HG02981 (cell line): ENCODE data around the gene CYP3A7.
"Not testable (repeated sequence)": the region's sequence is repeated elsewhere in the genome, so short reads cannot be mapped to it uniquely, and the experiment has no call there.

Source experiments
- ATAC-seq: cut with Tn5 transposase; IDR thresholded peaks from one replicate; pipeline ENCODE4 v1.9.1; 2021; ENCODE audit warnings: mild to moderate bottlenecking, moderate library complexity; ENCODE audit not compliant: unreplicated experiment

CYP3A7 gene

DNA sequence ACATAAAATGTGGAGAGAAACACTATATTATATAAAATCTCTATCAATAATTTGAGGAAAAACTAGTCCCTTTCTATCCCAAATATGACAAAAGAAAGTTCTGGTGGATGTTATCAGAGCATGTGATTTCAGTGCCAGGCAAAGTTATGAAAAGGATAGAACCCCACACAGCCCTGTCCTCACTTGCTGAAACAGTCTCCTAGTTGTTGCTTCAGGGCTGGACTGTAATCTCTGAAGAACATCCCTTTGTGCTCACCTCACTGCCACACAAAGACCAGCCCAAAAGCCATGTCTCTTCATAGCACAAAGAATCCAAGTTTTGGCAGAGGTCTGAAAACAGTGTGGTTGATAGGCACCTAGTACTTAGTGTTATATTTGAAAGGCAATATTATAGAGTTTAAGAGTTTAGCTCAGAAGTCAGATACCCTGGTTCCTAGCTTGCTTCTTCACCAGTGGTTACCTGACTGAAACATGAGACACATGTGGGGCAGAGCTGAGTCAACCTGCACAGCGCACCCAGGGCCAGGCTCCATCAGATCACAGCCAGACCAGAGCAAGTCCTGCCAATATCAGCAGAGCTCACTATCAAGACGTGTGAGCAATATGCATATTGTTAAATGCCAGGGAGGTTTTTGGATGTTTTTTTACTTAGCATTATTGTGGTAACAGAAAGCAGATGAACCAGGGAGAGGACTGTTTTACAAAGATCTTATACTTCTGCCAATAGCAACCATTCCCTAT lies 25.0 kb downstream of the CYP3A7 start:
- no peak for ATAC-seq

- no peak for ATAC-seq
Measured at GRCh38 chr7:99709260-99709659, 25.7 kb downstream of the CYP3A7 start.

DNA sequence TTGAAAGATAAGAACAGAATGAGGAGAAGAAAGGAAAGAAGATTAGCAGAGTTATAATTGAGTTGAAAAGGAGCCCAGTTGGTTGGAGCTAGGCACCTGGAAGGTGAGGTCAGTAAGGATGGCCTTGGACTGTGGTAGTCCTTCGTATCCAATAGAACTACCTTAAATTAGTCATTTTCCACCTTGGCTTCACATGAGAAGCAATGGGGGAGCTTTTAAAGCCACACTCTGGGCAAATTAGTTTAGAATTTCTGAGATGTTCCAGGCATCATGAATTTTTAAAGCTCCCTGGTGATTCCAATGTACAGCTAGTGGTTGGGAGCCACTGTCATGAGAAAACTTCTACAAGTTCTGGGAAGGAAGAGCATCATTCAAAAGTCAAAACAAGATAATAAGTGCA lies 27.9 kb downstream of the CYP3A7 start:
- ATAC-seq, result no peak

GRCh38 chr7:99699946-99700345 lies 35.0 kb downstream of the CYP3A7 start:
- ATAC-seq, result no peak

DNA sequence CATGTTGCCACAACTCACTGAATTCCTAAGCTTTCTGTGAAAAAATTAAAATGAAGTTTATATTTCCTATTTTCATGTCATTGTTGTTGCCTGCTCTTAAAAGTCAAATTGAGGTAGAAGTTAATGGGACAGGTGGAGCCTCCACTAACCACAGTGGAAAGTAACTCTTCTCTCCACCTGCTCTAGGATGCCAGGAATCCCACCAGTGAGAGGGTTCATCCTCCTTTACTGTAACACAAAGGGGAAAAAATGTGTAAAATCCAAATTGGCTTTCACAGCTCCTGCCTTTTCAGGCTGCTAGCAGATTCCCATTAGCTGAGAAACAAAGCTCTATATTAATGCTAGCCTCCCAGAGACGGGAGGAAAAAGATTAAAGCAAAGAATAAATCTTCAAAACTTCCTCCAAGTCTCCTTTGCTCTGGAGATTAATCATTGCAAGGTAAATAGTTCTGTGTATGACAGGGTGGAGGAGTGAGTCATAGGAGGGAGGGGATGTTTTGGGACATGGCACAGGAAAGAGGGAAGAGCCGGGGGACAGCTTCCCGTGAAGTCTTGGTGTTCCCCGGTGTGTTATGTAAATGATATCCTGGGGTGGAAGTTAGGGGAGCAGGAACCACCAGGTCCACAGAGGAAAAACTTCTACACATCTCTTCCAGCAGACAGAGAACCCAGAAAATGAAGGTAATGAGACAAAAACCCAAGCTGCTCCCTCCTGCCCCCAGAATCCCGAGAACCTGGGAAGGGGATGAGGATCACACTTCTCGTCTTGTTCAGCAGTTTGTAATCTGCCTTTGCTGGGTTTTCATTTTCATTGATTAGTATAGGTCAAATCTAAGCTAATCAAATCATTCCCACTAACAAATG lies 35.9 kb downstream of the CYP3A7 start:
- not testable (repeated sequence) for ATAC-seq

- no peak for ATAC-seq
Measured at GRCh38 chr7:99694912-99695304, 40.1 kb downstream of the CYP3A7 start.

DNA sequence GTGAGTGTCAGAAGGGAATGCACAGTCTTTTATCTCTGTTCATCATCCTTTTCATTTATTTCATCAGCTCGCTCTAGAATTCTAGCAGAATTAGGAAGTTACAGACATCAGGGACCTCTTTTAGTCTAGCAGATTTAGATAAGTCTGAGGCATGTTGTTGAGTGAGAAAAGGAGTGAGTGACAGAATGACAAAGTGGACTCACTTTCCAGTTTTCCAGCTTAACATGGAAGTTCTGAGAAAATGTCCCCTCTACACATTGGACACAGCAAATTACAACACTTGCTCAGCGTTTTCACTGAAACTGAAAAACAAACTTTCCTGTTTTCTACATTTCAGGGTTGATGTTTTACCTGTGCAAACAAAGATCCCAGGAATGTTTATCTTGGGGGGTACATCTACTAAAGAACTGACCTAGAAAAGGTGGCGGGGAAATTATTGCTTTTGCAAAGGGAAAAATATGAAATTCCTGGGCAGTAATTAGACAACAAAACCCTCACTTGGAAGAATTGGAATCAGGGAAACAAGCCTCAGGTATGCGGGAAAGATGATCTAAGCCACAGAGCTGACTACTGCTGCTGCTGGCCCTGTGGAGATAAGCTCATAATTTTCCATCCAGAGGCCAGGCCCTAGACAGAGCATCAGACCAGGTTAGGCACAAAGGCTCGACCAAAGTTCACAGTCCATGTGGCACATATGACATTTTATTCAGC lies 40.6 kb downstream of the CYP3A7 start:
- no peak for ATAC-seq

DNA sequence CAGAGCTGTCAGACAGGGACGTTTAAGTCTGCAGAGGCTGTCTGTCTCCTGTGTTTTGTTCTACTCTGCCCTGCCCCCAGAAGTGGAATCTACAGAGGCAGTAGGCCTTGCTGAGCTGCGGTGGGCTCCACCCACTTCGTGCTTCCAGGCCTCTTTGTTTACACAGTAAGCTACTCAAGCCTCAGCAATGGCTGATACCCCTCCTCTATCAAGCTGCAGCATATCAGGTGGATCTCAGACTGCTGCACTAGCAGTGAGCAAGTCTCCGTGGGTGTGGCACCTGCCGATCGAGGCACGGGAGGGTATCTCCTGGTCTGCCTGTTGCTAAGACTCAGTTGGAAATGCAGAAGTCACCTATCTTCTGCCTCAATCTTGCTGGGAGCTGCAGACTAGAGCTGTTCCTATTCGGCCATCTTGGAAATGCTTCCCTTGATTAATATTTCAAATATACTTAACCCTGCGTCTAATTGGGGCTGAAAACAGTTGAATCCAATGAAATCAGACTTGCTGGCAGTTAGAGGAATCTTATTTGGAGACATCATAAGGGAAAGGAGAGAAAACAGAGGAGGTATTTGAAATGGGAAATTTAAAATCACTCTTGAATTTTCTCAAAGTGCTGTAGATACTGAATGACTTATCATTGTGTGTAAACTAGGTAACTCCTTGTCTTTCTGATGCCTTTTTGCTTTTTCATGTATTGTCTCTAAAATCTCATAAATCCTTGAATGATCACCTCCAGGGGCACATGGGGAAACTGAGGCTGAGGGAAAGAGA lies 41.4 kb downstream of the CYP3A7 start:
- no peak for ATAC-seq

DNA sequence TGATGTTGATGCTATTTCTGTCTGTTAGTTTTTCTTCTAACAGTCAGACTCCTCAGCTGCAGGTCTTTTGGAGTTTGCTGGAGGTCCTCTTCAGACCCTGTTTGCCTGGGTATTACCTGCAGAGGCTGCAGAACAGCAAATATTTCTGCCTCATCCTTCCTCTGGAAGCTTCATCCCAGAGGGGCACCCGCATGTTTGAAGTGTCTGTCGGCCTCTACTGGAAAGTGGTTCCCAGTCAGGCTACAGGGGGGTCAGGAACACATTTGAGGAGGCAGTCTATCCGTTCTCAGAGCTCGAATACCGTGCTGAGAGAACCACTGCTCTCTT lies 41.9 kb downstream of the CYP3A7 start:
- ATAC-seq, result no peak

DNA sequence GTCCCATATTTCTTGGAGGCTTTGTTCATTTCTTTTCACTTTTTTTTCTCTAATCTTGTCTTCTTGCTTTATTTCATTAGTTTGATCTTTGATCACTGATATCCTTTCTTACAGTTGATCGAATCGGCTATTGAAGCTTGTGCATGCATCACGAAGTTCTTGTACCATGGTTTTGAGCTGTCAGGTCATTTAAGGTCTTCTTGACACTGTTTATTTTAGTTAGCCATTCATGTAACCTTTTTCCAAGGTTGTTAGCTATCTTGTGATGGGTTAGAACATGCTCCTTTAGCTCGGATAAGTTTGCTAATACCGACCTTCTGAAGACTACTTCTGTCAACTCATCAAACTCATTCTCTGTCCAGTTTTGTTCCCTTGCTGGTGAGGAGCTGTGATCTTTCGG lies 42.4 kb downstream of the CYP3A7 start:
- ATAC-seq, result not testable (repeated sequence)

DNA sequence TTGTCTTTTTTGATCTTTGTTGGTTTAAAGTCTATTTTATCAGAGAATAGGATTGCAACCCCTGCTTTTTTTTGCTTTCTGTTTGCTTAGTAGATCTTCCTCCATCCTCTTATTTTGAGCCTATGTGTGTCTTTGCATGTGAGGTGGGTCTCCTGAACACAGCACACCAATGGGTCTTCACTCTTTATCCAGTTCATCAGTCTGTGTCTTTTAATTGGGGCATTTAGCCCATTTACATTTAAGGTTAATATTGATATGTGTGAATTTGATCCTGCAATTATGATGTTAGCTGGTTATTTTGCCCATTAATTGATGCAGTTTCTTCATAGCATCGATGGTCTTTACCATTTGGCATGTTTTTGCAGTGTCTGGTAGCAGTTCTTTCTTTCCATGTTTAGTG lies 43.3 kb downstream of the CYP3A7 start:
- ATAC-seq, result not testable (repeated sequence)

GRCh38 chr7:99690918-99691317 lies 44.1 kb downstream of the CYP3A7 start:
- ATAC-seq, result not testable (repeated sequence)

GRCh38 chr7:99685871-99686608 lies 49.0 kb downstream of the CYP3A7 start:
- ATAC-seq, result not testable (repeated sequence)

DNA sequence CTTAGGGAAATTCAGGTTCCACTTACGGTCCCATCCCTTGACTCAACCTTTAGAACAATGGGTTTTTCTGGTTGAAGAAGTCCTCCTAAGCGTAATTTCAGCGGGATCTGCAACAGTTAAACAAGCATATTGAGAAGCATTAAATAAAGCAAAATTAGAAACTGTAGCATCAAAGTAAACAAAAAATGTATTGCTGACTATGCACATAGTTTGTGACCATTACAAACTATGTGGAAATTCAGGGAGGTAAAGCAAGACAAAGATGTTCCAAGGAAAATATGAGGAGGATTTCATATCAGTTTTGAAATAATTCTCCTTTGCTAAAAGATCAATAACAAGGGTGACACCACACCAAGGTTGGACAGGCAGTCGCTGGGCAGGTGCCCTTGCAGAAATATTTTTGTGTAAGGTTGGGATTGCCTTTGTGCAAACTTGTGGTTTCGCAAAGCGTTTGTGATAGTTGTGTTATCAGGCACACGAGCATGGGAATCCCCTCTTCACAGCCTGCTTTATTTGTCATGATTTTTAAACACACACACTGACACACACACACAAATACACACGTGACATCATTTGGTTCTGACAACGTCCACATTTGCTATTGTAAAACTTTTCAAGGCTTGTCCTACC lies 49.8 kb downstream of the CYP3A7 start:
- ATAC-seq, result no peak

DNA sequence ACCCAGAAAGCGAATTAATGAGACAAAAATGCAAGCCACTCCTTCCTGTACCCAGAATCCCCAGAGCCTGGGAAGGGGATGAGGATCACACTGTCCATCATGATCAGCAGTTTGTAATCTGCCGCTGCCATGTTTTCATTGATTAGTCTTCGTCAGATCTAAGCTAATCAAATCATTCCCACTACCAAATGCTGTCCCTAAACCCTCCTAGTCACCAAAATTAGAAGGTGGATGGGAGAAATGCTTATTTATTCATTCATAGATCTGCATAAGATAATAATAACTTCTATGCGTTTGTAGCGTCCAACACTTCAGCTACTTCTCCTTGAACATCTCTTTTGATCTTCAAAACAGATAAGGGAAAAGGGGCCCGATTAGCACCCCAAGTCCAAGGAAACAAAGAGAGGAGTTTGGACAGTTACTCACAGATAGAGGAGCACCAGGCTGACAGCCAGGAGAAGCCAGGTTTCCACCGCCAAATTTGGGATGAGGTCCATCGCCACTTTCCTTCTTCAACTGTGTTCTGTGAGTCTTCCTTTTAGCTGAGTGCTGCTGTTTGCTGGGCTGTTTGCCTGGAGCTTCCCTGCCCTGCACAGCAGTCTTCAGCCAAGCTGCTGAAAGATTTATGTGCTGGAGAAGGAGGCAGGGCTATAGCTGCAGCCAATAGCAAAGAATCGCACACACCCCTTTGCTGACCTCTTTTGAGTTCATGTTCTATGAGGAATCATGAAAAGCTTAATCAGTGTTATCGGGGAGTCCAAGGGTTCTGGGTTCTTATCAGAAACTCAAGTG lies 55.4 kb downstream of the CYP3A7 start, which contains the start of gene CYP3A5:
TSS of gene CYP3A5 (minus strand) at position 597 of the 792 bp plus-strand sequence. CDS start at position 497, 100 bp downstream.
- ATAC-seq, result no peak

- ATAC-seq, result no peak
Measured at GRCh38 chr7:99679032-99679399, 56.0 kb downstream of the CYP3A7 start.

- no peak for ATAC-seq
Measured at GRCh38 chr7:99677648-99678045, 57.3 kb downstream of the CYP3A7 start.

DNA sequence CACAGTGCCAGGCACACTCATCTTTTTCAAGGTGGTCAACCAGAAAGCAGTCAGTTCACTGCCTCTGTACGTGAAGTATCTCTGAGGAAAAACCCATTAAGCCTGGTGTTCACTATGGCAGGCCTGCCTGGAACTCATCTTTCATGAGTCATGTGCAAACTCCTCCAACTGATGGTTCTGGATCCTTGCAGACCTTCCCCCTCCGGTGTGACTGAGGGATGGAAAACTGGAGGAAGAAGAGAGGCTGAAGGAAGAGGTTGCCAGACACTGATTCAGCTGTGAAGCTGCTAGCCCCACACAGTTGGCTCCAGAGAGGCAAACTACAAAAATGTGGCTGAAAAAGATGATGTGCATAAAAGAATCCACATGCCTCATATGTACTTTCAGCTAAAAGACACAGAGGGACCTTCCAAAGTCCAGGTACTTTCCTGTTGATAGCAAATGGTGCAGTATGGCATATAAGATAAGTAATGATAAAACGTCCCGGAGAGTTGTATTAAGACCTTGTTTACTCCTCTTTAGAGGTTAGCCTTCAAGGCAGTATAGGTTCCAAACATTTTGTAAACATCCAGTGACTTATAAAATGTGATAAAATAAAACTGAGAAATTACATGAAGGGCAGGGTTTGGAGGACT lies 57.9 kb downstream of the CYP3A7 start:
- no peak for ATAC-seq
